IPS DF 6.9 (cell line): ENCODE measurements around the gene CD27.
"Not testable (repeated sequence)": the region's sequence is repeated elsewhere in the genome, so short reads cannot be mapped to it uniquely, and the experiment has no call there.

Experiments
- DNase-seq: peaks from one replicate; pipeline ENCODE4 v3.0.0-alpha.2; 2013; ENCODE audit warnings: low read depth, low spot score
- H3K27ac ChIP-seq: one replicate; pipeline ENCODE4 v1.5.1; 2013; ENCODE audit warnings: low read length, control low read depth
- H3K27me3 ChIP-seq: 2 replicates; pipeline ENCODE4 v1.6.1; 2013; ENCODE audit warnings: mild to moderate bottlenecking, low read length; ENCODE audit not compliant: control insufficient read depth, insufficient read depth
- H3K36me3 ChIP-seq: 2 replicates; pipeline ENCODE4 v1.6.1; 2013; ENCODE audit warnings: low read length; ENCODE audit not compliant: control insufficient read depth, insufficient read depth
- H3K4me1 ChIP-seq: 2 replicates; pipeline ENCODE4 v1.6.1; 2013; ENCODE audit warnings: low read length; ENCODE audit not compliant: control insufficient read depth, insufficient read depth
- H3K4me3 ChIP-seq: 2 replicates; pipeline ENCODE4 v1.5.1; 2013; ENCODE audit warnings: mild to moderate bottlenecking, low read length
- H3K9me3 ChIP-seq: 2 replicates; pipeline ENCODE4 v1.6.1; 2013; ENCODE audit warnings: low read length, inconsistent platforms; ENCODE audit not compliant: control insufficient read depth, insufficient read depth
- WGBS: extraction: QIAGEN DNeasy Blood & Tissue Kit; methylation state at CpG from one replicate; pipeline ENCODE4 v1.1.7; 2013; ENCODE audit warnings: mixed read lengths, missing lambda C conversion rate; ENCODE audit not compliant: insufficient read length, insufficient coverage; 5-methylcytosine and 5-hydroxymethylcytosine counted together

CD27 gene

DNA sequence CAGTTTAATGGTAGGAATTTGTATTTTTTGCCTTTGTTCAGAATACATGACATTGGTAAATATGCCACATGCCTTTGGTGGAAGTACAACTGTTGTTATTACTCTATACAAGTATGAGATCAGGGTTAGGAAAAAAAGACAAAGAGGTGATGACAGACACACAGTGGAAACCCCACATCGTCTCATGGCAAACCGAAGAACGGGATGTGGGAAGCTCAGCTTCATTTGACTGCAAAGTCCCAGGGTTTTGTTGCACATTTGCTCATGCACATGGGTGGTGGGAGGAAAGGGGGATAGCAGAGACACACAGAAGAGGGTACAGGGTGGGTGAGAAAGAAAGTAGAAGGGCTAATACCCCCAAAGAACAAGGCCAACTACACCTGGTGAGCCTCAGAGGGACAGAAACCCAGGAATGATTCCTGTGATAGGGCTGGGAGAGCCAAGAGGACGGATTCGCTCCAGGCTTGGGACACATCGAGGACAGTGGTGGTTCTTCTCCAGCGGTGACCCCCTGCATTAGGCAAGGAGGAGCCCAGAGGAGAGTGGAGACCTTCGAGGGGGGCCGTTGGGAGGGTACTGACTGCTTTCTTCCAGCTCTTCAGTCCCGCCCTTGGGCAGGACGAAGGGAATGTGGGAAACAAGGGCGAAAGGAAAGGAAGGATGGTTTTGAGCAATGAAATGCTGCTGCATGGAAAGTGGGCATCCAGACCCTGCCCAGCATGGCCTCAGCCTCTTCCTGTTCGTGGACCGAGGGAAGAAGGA is 17.7 kb downstream of the CD27 start:
- peaks cover 21% of the 10 kb centered on the region for H3K36me3 ChIP-seq
- no peaks in the 10 kb centered on the region for H3K9me3 ChIP-seq
- no peak for DNase-seq
- H3K4me3 ChIP-seq = no peak overlapping the region
- no peak overlapping the region for H3K27ac ChIP-seq
- WGBS = no CpG with 5 or more reads among the region's 14 CpGs
- no peaks in the 10 kb centered on the region for H3K27me3 ChIP-seq
- no peaks in the 10 kb centered on the region for H3K4me1 ChIP-seq

DNA sequence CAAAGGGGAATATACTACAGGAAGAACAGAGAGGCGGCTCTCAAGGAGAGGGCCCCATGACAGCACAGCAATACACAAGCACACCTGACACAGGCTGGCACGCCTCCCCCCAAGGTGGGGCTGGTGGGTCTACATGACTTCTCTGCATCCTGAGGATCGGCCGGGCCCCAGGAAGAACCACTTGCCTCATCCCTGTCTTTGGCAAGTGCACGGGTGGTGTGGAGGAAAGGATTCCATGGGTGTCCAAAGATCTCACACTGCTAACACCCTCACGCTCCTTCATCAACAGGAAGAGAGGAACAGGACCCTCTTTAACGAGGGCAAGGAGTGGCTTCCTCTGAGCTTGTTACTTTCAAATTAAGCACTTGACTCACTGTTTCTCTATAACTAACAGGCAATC is 18.5 kb downstream of the CD27 start:
- no peaks in the 10 kb centered on the region for H3K9me3 ChIP-seq
- no peak overlapping the region for H3K4me3 ChIP-seq
- peaks cover 21% of the 10 kb centered on the region for H3K36me3 ChIP-seq
- no peak for DNase-seq
- no CpG with 5 or more reads among the region's 7 CpGs for WGBS
- H3K4me1 ChIP-seq = no peaks in the 10 kb centered on the region
- no peaks in the 10 kb centered on the region for H3K27me3 ChIP-seq
- no peak overlapping the region for H3K27ac ChIP-seq

DNA sequence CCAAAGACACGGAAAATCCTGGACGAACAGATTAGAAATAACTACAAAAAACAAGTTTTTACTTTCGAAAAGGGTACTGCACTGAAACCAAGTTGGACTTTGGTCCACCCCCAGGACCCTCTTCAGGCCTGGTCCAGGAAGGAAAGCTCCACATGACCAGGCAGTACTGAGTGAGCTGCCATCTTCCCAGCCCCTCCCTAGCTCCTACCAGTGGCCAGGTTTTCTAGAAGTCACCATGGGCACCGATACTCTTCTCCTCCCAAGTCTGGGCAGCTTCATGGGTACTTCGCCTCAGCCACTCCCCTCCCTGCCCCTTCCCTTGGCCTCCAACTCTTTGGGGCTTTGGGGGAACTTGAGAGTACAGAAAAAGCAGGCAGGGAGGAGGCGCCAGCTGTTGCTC is 19.1 kb downstream of the CD27 start:
- Histone ChIP-seq H3K4me1 (no peaks in the 10 kb centered on the region), H3K9me3 (no peaks in the 10 kb centered on the region), H3K4me3 (no peak overlapping the region), H3K36me3 (peaks cover 21% of the 10 kb centered on the region), H3K27me3 (no peaks in the 10 kb centered on the region), H3K27ac (no peak overlapping the region)
- DNase-seq = no peak
- WGBS = no CpG with 5 or more reads among the region's 6 CpGs

DNA sequence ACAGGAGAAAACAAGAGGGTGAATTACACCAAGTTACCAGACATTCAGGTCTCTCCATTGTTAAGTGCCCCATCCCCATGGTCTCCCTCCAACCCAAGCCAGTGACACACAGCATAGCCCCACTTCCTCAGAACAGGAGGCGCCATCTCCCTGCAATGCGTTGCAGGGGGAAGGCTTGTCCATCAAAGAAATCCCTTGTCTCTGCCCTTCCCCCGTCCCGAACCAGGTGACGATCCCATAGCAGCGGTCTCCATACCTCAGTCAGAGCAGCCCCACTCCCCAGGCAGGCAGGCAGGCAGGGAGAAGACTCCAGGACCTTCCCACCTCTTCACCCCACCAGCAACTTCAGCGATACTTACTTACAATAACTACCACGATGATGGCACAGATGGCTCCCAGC is 19.8 kb downstream of the CD27 start:
- WGBS = no CpG with 5 or more reads among the region's 8 CpGs
- no peaks in the 10 kb centered on the region for H3K4me1 ChIP-seq
- peaks cover 21% of the 10 kb centered on the region for H3K36me3 ChIP-seq
- H3K27ac ChIP-seq = no peak overlapping the region
- no peak overlapping the region for H3K4me3 ChIP-seq
- no peaks in the 10 kb centered on the region for H3K9me3 ChIP-seq
- no peak for DNase-seq
- no peaks in the 10 kb centered on the region for H3K27me3 ChIP-seq

DNA sequence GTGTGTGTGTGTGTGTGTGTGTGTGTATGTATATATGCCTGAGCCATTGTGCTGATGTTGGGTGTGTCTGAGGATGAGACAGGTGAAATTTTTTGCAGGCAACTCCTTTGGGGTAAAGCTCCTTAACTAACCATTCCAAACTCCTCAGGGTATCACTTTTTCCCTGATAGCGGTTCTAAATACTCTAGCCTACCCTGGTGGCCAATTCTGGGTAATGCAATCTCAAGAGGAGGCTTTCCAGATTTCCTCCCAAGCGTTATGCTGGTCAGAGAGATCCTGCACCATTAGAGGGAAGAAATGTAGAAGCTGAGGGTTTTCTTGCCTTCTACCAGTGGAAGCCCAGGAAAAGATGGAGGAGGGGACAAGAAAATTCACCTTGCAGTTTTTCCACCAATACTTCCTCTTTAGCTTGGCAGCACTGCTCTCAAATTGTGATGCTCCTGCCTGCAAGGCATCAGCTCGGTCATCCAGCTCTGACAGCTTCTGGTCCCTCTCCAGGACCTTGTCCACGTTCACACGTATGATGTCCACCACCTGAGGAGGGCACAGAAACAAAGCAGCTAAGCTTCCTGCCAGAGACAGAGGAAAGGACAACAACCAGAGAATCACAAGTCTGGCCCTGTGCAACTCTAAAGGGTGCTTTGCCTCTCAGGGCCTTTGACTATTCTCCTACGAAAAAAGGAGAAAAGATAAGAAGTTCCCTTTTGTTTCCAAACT is 20.9 kb downstream of the CD27 start:
- no peak overlapping the region for H3K27ac ChIP-seq
- no CpG with 5 or more reads among the region's 6 CpGs for WGBS
- no peaks in the 10 kb centered on the region for H3K27me3 ChIP-seq
- no peaks in the 10 kb centered on the region for H3K4me1 ChIP-seq
- no peaks in the 10 kb centered on the region for H3K9me3 ChIP-seq
- peaks cover 20% of the 10 kb centered on the region for H3K36me3 ChIP-seq
- no peak overlapping the region for H3K4me3 ChIP-seq
- no peak for DNase-seq

DNA sequence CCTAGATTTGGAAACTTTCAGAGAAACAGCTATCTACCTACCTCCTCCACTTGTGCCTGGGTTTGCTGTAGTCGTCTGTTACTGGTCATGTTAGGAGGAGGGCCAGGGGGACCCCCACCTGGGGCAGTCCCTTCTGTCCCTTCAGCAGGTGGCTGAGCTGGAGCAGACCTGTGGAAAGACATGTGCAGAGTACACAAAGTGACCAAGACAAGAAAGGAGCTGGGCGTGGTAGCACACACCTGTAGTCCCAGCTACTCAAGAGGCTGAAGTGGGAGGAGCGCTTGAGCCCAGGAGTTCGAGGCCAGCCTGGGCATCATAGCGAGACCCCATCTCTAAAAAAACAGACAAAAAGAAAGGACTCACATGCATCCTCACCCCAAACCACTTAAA is 21.4 kb downstream of the CD27 start:
- no peaks in the 10 kb centered on the region for H3K9me3 ChIP-seq
- no peak for DNase-seq
- H3K27me3 ChIP-seq = no peaks in the 10 kb centered on the region
- no CpG with 5 or more reads among the region's 5 CpGs for WGBS
- H3K36me3 ChIP-seq = peaks cover 18% of the 10 kb centered on the region
- H3K27ac ChIP-seq = no peak overlapping the region
- no peak overlapping the region for H3K4me3 ChIP-seq
- no peaks in the 10 kb centered on the region for H3K4me1 ChIP-seq

DNA sequence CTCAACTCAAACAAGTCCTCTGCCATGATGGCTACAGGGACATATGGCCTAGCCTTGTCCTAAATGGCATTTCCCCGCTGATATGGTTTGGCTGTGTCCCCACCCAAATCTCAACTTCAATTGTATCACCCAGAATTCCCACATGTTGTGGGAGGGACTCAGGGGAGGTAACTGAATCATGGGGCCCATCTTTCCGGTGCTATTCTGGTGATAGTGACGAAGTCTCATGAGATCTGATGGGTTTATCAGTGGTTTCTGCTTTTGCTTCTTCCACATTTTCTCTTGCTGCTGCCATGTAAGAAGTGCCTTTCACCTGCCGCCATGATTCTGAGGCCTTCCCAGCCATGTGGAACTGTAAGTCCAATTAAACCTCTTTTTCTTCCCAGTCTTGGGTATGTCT is 22.0 kb downstream of the CD27 start:
- not testable (repeated sequence) for H3K27ac ChIP-seq, H3K27me3 ChIP-seq, H3K9me3 ChIP-seq, H3K4me1 ChIP-seq, DNase-seq, H3K4me3 ChIP-seq
- peaks cover 16% of the 10 kb centered on the region for H3K36me3 ChIP-seq
- no CpG with 5 or more reads among the region's 4 CpGs for WGBS

DNA sequence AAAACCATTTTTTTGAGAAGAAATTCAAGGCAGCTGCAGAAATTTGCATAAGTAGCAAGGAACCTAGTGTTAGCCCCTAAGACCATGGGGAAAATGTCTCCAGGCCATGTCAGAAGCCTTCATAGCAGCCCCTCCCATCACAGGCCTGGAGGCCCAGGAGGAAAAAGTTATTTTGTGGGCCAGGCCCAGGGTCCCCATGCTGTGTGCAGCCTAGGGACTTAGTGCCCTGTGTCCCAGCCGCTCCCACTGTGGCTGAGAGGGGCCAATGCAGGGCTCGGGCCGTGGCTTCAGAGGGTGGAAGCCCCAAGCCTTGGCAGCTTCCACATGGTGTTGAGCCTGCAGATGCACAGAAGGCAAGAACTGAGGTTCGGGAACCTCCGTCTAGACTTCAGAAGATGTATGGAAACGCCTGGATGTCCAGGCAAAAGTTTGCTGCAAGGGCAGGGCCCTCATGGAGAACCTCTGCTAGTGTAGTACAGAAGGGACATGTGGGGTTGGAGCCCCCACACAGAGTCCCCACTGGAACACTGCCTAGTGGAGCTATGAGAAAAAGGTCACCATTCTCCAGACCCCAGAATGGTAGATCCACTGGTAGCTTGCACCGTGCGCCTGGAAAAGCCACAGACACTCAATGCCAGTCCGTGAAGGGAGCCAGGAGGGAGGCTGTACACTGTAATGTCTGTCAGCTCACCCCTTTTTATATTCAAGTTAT is 23.0 kb downstream of the CD27 start:
- no CpG with 5 or more reads among the region's 9 CpGs for WGBS

DNA sequence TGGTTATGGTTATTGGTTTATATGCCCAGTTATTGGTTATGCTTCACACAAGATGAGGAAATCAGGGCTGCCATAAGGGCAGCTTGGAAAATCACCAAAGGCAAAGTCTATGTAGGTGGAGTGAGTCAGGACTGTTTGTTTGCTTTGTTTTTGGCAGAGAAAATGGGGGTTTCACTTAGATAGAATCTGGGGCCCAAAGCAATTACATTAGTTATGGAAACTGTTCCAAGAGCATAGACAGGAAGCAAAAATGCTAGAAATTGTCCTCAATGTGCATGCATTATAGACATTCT is 23.5 kb downstream of the CD27 start:
- no peaks in the 10 kb centered on the region for H3K9me3 ChIP-seq
- H3K36me3 ChIP-seq = peaks cover 7% of the 10 kb centered on the region; the same call in 1 of the 2 replicates
- no peak overlapping the region for H3K27ac ChIP-seq
- H3K27me3 ChIP-seq = no peaks in the 10 kb centered on the region
- DNase-seq = no peak
- H3K4me1 ChIP-seq = no peaks in the 10 kb centered on the region
- H3K4me3 ChIP-seq = no peak overlapping the region

More for the DNA sequence above, 23.0 kb downstream of the CD27 start:
- H3K27me3 ChIP-seq, H3K9me3 ChIP-seq, H3K36me3 ChIP-seq, DNase-seq, H3K4me3 ChIP-seq, H3K27ac ChIP-seq, H3K4me1 ChIP-seq: not testable (repeated sequence)

DNA sequence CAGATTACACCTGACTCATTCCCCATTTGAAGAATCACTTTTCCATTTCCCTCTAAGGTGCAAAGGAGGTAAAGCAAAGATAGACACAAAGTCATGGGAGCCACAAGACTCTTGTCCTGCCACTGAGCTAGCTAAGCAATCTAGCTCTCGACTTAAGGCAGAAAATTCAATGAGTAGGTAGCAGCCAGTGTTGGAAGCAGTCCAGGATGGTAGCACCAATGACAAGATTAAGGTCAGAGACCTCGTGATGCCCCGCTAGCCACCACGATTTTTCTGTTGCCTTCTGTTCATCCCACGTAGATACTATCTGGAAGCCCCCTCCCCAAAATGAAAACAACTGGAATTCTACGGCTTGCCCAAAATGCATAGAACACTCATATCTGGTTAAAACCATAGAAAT is 24.3 kb downstream of the CD27 start:
- H3K4me3 ChIP-seq = no peak overlapping the region
- no CpG with 5 or more reads among the region's 6 CpGs for WGBS
- no peaks in the 10 kb centered on the region for H3K4me1 ChIP-seq
- no peaks in the 10 kb centered on the region for H3K27me3 ChIP-seq
- no peak overlapping the region for H3K27ac ChIP-seq
- peaks cover 7% of the 10 kb centered on the region; the same call in 1 of the 2 replicates for H3K36me3 ChIP-seq
- H3K9me3 ChIP-seq = no peaks in the 10 kb centered on the region
- DNase-seq = no peak
